Natural killer cell treated with Interleukin-12 subunit alpha and Interleukin-12 subunit beta and Interleukin-15 and Interleukin-18, amount 100 ng/mL, for 72 hours (primary cell): ENCODE data around the gene SI. TPM values are rescaled to one million over a fixed set of nuclear protein-coding genes. Genes with fewer than 3 reads are reported as not detected.

Experiments used
- ATAC-seq, 2 donors: fragments of 150-1000 bp; cut with Tn5 transposase in 1 of 2; sonication (Bioruptor Pico), chemical (Tn5 transposase) in 1 of 2; 2 replicates each; pipeline ENCODE4 v1.10.0; 2021
- DNase-seq: peaks from one replicate; pipeline ENCODE4 v3.0.0; 2022; ENCODE audit warnings: low spot score
- H3K27ac Mint-ChIP-seq, 2 donors: 1 replicate in 1 of 2; 2 replicates in 1 of 2; pipeline ENCODE4 v1.8.0; 2022; ENCODE audit warnings: mixed read lengths in 2 of 2, mild to moderate bottlenecking in 1 of 2, moderate library complexity in 1 of 2
- H3K27me3 Mint-ChIP-seq, 2 donors: 1 replicate in 1 of 2; 2 replicates in 1 of 2; pipeline ENCODE4 v1.8.0; 2022; ENCODE audit warnings: mixed read lengths in 2 of 2
- H3K36me3 Mint-ChIP-seq: one replicate; pipeline ENCODE4 v1.8.0; 2022; ENCODE audit warnings: mixed read lengths
- H3K4me1 Mint-ChIP-seq, 2 donors: 1 replicate in 1 of 2; 2 replicates in 1 of 2; pipeline ENCODE4 v1.8.0; 2022; ENCODE audit warnings: low read depth in 2 of 2, mixed read lengths in 2 of 2, mild to moderate bottlenecking in 1 of 2
- H3K4me3 Mint-ChIP-seq: one replicate; pipeline ENCODE4 v1.8.0; 2022; ENCODE audit warnings: mixed read lengths
- H3K9me3 Mint-ChIP-seq: 2 replicates; pipeline ENCODE4 v1.8.0; 2022; ENCODE audit warnings: mixed read lengths
- total RNA-seq, 2 donors: library from RNA; stranded (reverse); gene quantifications; one replicate each; pipeline ENCODE4 v1.2.3, GENCODE V29; 2022

Gene SI
- total RNA-seq, 2 donors from 2014 or later, result not detected

GRCh38 chr3:164940745-164941144 lies 137.6 kb downstream of the SI start:
- H3K27me3 Mint-ChIP-seq, result no peaks in the 10 kb centered on the region
- no peak for ATAC-seq
- no peak overlapping the region for H3K27ac Mint-ChIP-seq
- H3K4me1 Mint-ChIP-seq, result no peaks in the 10 kb centered on the region
- H3K9me3 Mint-ChIP-seq, result peaks cover 18% of the 10 kb centered on the region
- H3K36me3 Mint-ChIP-seq, result peaks cover 12% of the 10 kb centered on the region
- no peak overlapping the region for H3K4me3 Mint-ChIP-seq
- DNase-seq, result no peak

DNA sequence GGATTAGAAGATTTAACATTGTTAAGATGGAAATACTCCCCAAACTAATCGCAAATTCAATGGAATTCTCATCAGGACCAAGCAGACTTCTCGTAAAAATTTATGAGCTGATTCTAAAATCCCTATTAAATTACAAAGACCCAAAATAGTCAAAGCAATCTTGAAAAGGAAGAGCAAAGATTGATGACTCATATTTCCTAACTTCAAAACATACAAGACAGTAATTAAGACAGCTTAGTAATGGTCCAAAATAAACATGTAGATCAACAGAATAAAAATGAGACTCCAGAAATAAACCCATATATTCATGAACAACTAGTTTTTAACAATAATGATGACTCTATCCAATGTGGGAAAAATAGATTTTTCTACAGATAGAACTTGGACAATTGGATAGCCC lies 148.7 kb downstream of the SI start:
- no peaks in the 10 kb centered on the region for H3K4me1 Mint-ChIP-seq
- ATAC-seq (no peak), DNase-seq (no peak)
- no peak overlapping the region for H3K4me3 Mint-ChIP-seq
- H3K9me3 Mint-ChIP-seq, result peaks cover 11% of the 10 kb centered on the region
- H3K36me3 Mint-ChIP-seq, result peaks cover 9% of the 10 kb centered on the region
- no peaks in the 10 kb centered on the region for H3K27me3 Mint-ChIP-seq
- no peak overlapping the region for H3K27ac Mint-ChIP-seq

Other genes starting within 250 kb of the SI start
- not detected for gene SLITRK3, start 117.9 kb upstream of the SI start, total RNA-seq